Panc1 (cell line): ENCODE measurements around the gene ZDHHC14. TPM values are rescaled to one million over a fixed set of nuclear protein-coding genes. Genes with fewer than 3 reads are reported as not detected.

Source experiments
- ATAC-seq: fragments of 200-7000 bp; cut with Tn5 transposase; 2 replicates; pipeline ENCODE4 v1.9.1; 2020; ENCODE audit warnings: mild to moderate bottlenecking, moderate library complexity
- BruUV-seq: library from RNA; stranded (reverse); fragments of 400-500 nt; replicated peaks from 2 replicates; lab custom pipeline; 2021; lab: Mats Ljungman, UMichigan
- CTCF ChIA-PET: fragments of 300-600 bp; sonication (Branson Sonifier 250); formaldehyde crosslinking; loops from one replicate; lab custom pipeline; 2022; ENCODE audit warnings: antibody characterized with exemption; lab: Charles Lee
- POLR2A ChIA-PET: fragments of 300-600 bp; sonication (Branson Sonifier 250); formaldehyde crosslinking; loops from one replicate; lab custom pipeline; 2022; ENCODE audit warnings: antibody characterized with exemption; lab: Charles Lee
- DNase-seq: peaks from one replicate; pipeline ENCODE4 v3.0.0-alpha.2; 2010; ENCODE audit warnings: low read depth, low spot score
- H3K27ac ChIP-seq: 2 replicates; pipeline ENCODE4 v1.5.1; 2011; ENCODE audit warnings: mild to moderate bottlenecking, low read length, inconsistent platforms
- H3K27me3 ChIP-seq: fragments of 200-500 bp; sonication (Bioruptor generic); 2 replicates; pipeline ENCODE4 v1.6.0; 2014; ENCODE audit warnings: low read length, inconsistent platforms; ENCODE audit not compliant: control insufficient read depth, insufficient read depth
- H3K36me3 ChIP-seq: fragments of 200-500 bp; sonication (Bioruptor generic); 2 replicates; pipeline ENCODE4 v1.5.1; 2014; ENCODE audit warnings: inconsistent platforms, mild to moderate bottlenecking, low read length, moderate library complexity; ENCODE audit not compliant: control insufficient read depth, insufficient read depth
- H3K4me1 ChIP-seq: 2 replicates; pipeline ENCODE4 v1.5.1; 2011; ENCODE audit warnings: inconsistent platforms, mild to moderate bottlenecking, low read length, moderate library complexity; ENCODE audit not compliant: control insufficient read depth, insufficient read depth
- H3K4me3 ChIP-seq, 2 experiments: 2 replicates each; pipeline ENCODE4 v1.5.1; 2011 to 2012; ENCODE audit warnings: low read depth in 2 of 2, low read length in 2 of 2, mild to moderate bottlenecking in 2 of 2, inconsistent platforms in 1 of 2, moderate library complexity in 1 of 2
- H3K9me3 ChIP-seq: fragments of 200-500 bp; sonication (Bioruptor generic); 2 replicates; pipeline ENCODE4 v1.5.1; 2014; ENCODE audit warnings: low read depth, mild to moderate bottlenecking, inconsistent platforms, low read length, moderate library complexity; ENCODE audit not compliant: control insufficient read depth, insufficient read depth
- POLR2AphosphoS5 ChIP-seq: IDR thresholded peaks from 2 replicates; pipeline ENCODE4 v1.6.1; 2012; ENCODE audit warnings: mild to moderate bottlenecking, low read depth, low read length, moderate library complexity
- SIN3A ChIP-seq: IDR thresholded peaks from 2 replicates; pipeline ENCODE4 v1.6.1; 2012; ENCODE audit warnings: low read depth, mild to moderate bottlenecking, low read length, moderate library complexity, borderline replicate concordance; ENCODE audit not compliant: insufficient read depth
- TCF7L2 ChIP-seq: IDR thresholded peaks from 2 replicates; pipeline ENCODE4 v1.6.1; 2011; ENCODE audit warnings: mild to moderate bottlenecking, low read depth, low read length, inconsistent platforms
- in situ Hi-C: cut with HindIII; loops from 2 replicates; pipeline ENCODE4 v1.10.0; 2016; ENCODE audit warnings: low sequenced_read_pairs, low pct_unique_long_range_greater_than_20kb
- intact Hi-C: fragments of 100-400 bp; cut with micrococcal nuclease; formaldehyde crosslinking; loops from one replicate; pipeline ENCODE4 v1.10.0; 2022; ENCODE audit not compliant: unreplicated experiment
- total RNA-seq: library from RNA; stranded (reverse); gene quantifications from one replicate; pipeline ENCODE4 v1.2.1, GENCODE V29; 2021; ENCODE audit not compliant: unreplicated experiment
- TF ChIP-seq, protein P1 (sequence below), 2 experiments: IDR thresholded peaks; 2 replicates each; pipeline ENCODE4 v1.6.1; 2011 to 2012; ENCODE audit warnings: low read depth in 2 of 2, control low read depth in 1 of 2, low read length in 1 of 2, mild to moderate bottlenecking in 1 of 2, moderate library complexity in 1 of 2; ENCODE audit not compliant: insufficient read depth in 1 of 2
- TF ChIP-seq, protein P2 (sequence below): fragments of 450-650 bp; IDR thresholded peaks from 2 replicates; pipeline ENCODE4 v1.5.1; 2017; ENCODE audit warnings: mild to moderate bottlenecking

The ZDHHC14 gene
- total RNA-seq, 1 experiment from 2014 or later, result 19.9 TPM

DNA sequence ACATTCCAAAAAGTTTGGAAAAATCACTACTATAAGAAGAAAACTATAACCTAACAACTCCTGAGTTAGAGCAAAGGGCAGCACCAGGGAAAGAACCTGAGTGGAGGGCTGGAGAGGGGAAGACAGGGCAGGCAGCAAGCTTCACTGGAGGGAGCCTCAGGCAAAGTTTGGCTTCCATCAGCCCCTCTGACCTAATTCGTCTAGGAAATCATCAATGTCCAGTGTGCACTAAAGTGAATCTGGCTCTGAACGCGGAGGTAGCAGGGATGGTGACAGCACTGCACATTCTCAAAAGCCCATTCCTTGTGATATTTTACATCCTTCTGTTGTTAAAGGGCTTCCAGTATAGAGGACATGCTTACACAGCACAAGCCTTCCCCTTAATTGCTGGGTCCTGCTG is 87.1 kb downstream of the ZDHHC14 start:
- DNase-seq (no peak), ATAC-seq (no peak)
- ChIA-PET CTCF (no interaction called here), POLR2A (no interaction called here)
- no TSS peak for BruUV-seq
- Histone ChIP-seq H3K36me3 (no peaks in the 10 kb centered on the region), H3K27ac (no peak overlapping the region), H3K4me1 (no peaks in the 10 kb centered on the region; the same call in 1 of the 2 replicates), H3K4me3 (no peak overlapping the region), H3K27me3 (no peaks in the 10 kb centered on the region), H3K9me3 (no peaks in the 10 kb centered on the region)
- in situ Hi-C loops, result no loop called here
- TF ChIP-seq TCF7L2, result no peak
- TF ChIP-seq, protein P1, sequence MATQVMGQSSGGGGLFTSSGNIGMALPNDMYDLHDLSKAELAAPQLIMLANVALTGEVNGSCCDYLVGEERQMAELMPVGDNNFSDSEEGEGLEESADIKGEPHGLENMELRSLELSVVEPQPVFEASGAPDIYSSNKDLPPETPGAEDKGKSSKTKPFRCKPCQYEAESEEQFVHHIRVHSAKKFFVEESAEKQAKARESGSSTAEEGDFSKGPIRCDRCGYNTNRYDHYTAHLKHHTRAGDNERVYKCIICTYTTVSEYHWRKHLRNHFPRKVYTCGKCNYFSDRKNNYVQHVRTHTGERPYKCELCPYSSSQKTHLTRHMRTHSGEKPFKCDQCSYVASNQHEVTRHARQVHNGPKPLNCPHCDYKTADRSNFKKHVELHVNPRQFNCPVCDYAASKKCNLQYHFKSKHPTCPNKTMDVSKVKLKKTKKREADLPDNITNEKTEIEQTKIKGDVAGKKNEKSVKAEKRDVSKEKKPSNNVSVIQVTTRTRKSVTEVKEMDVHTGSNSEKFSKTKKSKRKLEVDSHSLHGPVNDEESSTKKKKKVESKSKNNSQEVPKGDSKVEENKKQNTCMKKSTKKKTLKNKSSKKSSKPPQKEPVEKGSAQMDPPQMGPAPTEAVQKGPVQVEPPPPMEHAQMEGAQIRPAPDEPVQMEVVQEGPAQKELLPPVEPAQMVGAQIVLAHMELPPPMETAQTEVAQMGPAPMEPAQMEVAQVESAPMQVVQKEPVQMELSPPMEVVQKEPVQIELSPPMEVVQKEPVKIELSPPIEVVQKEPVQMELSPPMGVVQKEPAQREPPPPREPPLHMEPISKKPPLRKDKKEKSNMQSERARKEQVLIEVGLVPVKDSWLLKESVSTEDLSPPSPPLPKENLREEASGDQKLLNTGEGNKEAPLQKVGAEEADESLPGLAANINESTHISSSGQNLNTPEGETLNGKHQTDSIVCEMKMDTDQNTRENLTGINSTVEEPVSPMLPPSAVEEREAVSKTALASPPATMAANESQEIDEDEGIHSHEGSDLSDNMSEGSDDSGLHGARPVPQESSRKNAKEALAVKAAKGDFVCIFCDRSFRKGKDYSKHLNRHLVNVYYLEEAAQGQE (IDR thresholded peaks at IDR 0.05; ENCODE audit: insufficient read depth in 1 of 2, low read depth in 2 of 2, low read length in 1 of 2), result no peak
- TF ChIP-seq SIN3A, result no peak
- TF ChIP-seq POLR2AphosphoS5, result no peak
- TF ChIP-seq, protein P2, sequence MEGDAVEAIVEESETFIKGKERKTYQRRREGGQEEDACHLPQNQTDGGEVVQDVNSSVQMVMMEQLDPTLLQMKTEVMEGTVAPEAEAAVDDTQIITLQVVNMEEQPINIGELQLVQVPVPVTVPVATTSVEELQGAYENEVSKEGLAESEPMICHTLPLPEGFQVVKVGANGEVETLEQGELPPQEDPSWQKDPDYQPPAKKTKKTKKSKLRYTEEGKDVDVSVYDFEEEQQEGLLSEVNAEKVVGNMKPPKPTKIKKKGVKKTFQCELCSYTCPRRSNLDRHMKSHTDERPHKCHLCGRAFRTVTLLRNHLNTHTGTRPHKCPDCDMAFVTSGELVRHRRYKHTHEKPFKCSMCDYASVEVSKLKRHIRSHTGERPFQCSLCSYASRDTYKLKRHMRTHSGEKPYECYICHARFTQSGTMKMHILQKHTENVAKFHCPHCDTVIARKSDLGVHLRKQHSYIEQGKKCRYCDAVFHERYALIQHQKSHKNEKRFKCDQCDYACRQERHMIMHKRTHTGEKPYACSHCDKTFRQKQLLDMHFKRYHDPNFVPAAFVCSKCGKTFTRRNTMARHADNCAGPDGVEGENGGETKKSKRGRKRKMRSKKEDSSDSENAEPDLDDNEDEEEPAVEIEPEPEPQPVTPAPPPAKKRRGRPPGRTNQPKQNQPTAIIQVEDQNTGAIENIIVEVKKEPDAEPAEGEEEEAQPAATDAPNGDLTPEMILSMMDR, result no peak
- intact Hi-C loops, result no loop called here

DNA sequence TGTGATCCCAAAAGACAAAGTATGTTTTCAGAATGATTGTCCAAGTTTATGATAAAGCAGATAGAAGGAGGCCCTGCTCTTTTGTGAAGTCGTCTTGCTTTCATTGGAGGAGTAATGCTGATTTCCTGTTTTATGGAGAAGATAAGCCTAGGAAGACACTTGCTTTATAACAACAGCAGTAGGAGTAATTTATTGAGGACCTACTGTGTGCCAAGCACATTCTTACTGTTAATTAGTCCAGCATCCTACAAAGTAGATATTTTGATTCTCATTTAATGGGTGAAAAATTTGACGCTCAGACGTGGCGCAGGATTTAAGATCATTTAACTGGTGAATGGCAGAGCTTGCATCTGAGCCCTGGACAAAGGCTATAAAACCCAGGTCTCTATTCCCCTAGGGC is 87.6 kb downstream of the ZDHHC14 start:
- H3K4me1 ChIP-seq, result no peaks in the 10 kb centered on the region; the same call in 1 of the 2 replicates
- ChIA-PET POLR2A (no interaction called here), CTCF (no interaction called here)
- TF ChIP-seq, protein P2, result no peak
- no peak for TF ChIP-seq POLR2AphosphoS5
- ATAC-seq (no peak), DNase-seq (no peak)
- H3K27me3 ChIP-seq, result no peaks in the 10 kb centered on the region
- no peaks in the 10 kb centered on the region for H3K9me3 ChIP-seq
- in situ Hi-C loops (no loop called here), intact Hi-C loops (no loop called here)
- H3K36me3 ChIP-seq, result no peaks in the 10 kb centered on the region
- no peak overlapping the region for H3K4me3 ChIP-seq
- no TSS peak for BruUV-seq
- H3K27ac ChIP-seq, result no peak overlapping the region
